ENCODE measurements around the gene CD99L2. TPM values are rescaled to one million over a fixed set of nuclear protein-coding genes. Genes with fewer than 3 reads are reported as not detected.

CD99L2 gene
- total and polyA plus RNA-seq, 10 donors: 8.2 to 51.8 (median 31.8) TPM

DNA sequence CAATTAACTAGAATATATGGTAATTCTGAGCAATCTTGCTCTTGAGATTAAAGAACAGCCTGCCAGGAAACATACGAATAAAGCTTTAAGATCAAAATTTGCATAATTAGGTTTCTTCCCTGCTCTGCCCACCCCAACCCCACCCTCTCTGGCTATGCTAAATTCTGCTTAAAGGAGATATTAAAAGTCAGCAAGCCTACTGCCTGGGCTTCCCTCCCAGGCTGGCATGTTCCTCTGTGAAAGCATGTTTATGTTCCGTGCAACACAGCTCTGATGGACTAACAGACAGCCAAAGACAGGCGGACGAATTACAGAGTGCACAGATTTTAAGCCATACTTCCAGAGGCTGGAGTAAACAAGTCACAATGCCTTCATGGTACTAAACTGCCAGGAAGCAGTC, 28.4 kb downstream of the CD99L2 start:
- H3K36me3 ChIP-seq: peaks cover 0 to 4% (median 0%) of the 10 kb centered on the region in 6 donors
- no peaks in the 10 kb centered on the region for H3K9me3 ChIP-seq
- peak overlapping the region in 4 of 8 donors; percentile 31 to 40 (median 34) for H3K27ac ChIP-seq
- H3K27me3 ChIP-seq (replicated peaks in 1 of 7): no peaks in the 10 kb centered on the region
- intact Hi-C loops (cut with DNase I; ENCODE audit: low total_unique reads): no loop called here
- TF ChIP-seq POLR2A (IDR thresholded peaks at IDR 0.05): no peak
- TF ChIP-seq, protein P1, sequence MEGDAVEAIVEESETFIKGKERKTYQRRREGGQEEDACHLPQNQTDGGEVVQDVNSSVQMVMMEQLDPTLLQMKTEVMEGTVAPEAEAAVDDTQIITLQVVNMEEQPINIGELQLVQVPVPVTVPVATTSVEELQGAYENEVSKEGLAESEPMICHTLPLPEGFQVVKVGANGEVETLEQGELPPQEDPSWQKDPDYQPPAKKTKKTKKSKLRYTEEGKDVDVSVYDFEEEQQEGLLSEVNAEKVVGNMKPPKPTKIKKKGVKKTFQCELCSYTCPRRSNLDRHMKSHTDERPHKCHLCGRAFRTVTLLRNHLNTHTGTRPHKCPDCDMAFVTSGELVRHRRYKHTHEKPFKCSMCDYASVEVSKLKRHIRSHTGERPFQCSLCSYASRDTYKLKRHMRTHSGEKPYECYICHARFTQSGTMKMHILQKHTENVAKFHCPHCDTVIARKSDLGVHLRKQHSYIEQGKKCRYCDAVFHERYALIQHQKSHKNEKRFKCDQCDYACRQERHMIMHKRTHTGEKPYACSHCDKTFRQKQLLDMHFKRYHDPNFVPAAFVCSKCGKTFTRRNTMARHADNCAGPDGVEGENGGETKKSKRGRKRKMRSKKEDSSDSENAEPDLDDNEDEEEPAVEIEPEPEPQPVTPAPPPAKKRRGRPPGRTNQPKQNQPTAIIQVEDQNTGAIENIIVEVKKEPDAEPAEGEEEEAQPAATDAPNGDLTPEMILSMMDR (IDR thresholded peaks at IDR 0.05 in 8 of 11, conservative IDR thresholded peaks at IDR 0.05 in 3 of 11): no peak
- TF ChIP-seq POLR2AphosphoS5 (IDR thresholded peaks at IDR 0.05): no peak
- peaks cover 0 to 13% (median 0%) of the 10 kb centered on the region in 6 donors for H3K4me1 ChIP-seq
- H3K4me3 ChIP-seq: no peak overlapping the region
- no peak for DNase-seq
- WGBS, 5 donors: 73 to 94% (median 78%) methylated on average over 4 of the region's 4 CpGs

- DNase-seq: no peak
- no peaks in the 10 kb centered on the region for H3K27me3 ChIP-seq (replicated peaks in 1 of 7)
- H3K27ac ChIP-seq: peak overlapping the region in 3 of 8 donors; percentile 31 to 57 (median 40)
- peaks cover 0 to 4% (median 0%) of the 10 kb centered on the region in 6 donors for H3K36me3 ChIP-seq
- no peaks in the 10 kb centered on the region for H3K9me3 ChIP-seq
- TF ChIP-seq POLR2AphosphoS5 (IDR thresholded peaks at IDR 0.05): no peak
- no peak for TF ChIP-seq POLR2A (IDR thresholded peaks at IDR 0.05)
- TF ChIP-seq, protein P1 (IDR thresholded peaks at IDR 0.05 in 8 of 11, conservative IDR thresholded peaks at IDR 0.05 in 3 of 11): no peak
- WGBS, 5 donors: 65 to 97% (median 86%) methylated on average over 3 of the region's 3 CpGs
- intact Hi-C loops (cut with DNase I; ENCODE audit: low total_unique reads): no loop called here
- H3K4me3 ChIP-seq: no peak overlapping the region
- H3K4me1 ChIP-seq: peaks cover 0 to 13% (median 0%) of the 10 kb centered on the region in 6 donors
Measured at GRCh38 chrX:150869450-150869849, 29.0 kb downstream of the CD99L2 start.

DNA sequence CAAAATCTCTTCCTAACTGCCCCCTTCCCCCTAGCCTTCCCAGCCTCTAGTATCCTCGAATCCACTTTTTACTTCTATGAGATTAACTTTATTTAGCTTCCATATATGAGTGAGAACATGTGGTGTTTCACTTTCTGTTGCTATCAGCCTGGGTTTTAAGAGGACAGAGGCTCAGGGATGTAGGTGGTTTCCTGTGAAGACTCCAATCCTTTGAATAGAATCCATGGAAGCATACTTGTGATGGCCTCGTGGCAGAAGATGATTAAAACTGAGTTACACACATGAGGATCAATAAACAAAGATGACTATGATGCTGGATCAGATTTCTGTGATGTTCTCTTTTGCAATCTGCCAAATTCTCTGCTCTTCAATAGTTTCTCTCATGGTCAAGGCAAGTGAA, 29.8 kb downstream of the CD99L2 start:
- Histone ChIP-seq H3K27ac (peak overlapping the region in 1 of 8 donors; percentile 40), H3K4me1 (peaks cover 0 to 13% (median 0%) of the 10 kb centered on the region in 6 donors), H3K36me3 (peaks cover 0 to 4% (median 0%) of the 10 kb centered on the region in 6 donors), H3K27me3 (replicated peaks in 1 of 7) (no peaks in the 10 kb centered on the region), H3K4me3 (no peak overlapping the region), H3K9me3 (no peaks in the 10 kb centered on the region)
- DNase-seq: no peak
- 52 to 78% (median 63%) methylated on average over 2 of the region's 2 CpGs for WGBS, 5 donors
- intact Hi-C loops (cut with DNase I; ENCODE audit: low total_unique reads): no loop called here
- TF ChIP-seq POLR2AphosphoS5 (IDR thresholded peaks at IDR 0.05) (no peak), POLR2A (IDR thresholded peaks at IDR 0.05) (no peak)
- TF ChIP-seq, protein P1 (IDR thresholded peaks at IDR 0.05 in 8 of 11, conservative IDR thresholded peaks at IDR 0.05 in 3 of 11): no peak

- Histone ChIP-seq H3K4me3 (no peak overlapping the region), H3K4me1 (no peaks in the 10 kb centered on the region), H3K27ac (no peak overlapping the region), H3K27me3 (replicated peaks in 1 of 7) (no peaks in the 10 kb centered on the region), H3K36me3 (peaks cover 0 to 4% (median 0%) of the 10 kb centered on the region in 6 donors), H3K9me3 (peaks cover 0 to 14% (median 0%) of the 10 kb centered on the region in 8 donors)
- intact Hi-C loops (cut with DNase I; ENCODE audit: low total_unique reads): no loop called here
- TF ChIP-seq POLR2A (IDR thresholded peaks at IDR 0.05): no peak
- TF ChIP-seq, protein P1 (IDR thresholded peaks at IDR 0.05 in 8 of 11, conservative IDR thresholded peaks at IDR 0.05 in 3 of 11): no peak
- TF ChIP-seq POLR2AphosphoS5 (IDR thresholded peaks at IDR 0.05): no peak
- no peak for DNase-seq
- 70 to 94% (median 90%) methylated on average over 3 of the region's 3 CpGs for WGBS, 5 donors
Measured at GRCh38 chrX:150864127-150864526, 34.3 kb downstream of the CD99L2 start.

Measured in spleen (tissue), 11 donors.